GM20431 (cell line): Measurements from ENCODE around the gene NKX2-3.

ENCODE experiments used
- in situ Hi-C: fragments of 300-500 bp; cut with MseI, MboI; formaldehyde crosslinking; loops from one replicate; pipeline ENCODE4 v1.15.0; 2020; ENCODE audit warnings: low sequenced_read_pairs; ENCODE audit not compliant: unreplicated experiment

The NKX2-3 gene

DNA sequence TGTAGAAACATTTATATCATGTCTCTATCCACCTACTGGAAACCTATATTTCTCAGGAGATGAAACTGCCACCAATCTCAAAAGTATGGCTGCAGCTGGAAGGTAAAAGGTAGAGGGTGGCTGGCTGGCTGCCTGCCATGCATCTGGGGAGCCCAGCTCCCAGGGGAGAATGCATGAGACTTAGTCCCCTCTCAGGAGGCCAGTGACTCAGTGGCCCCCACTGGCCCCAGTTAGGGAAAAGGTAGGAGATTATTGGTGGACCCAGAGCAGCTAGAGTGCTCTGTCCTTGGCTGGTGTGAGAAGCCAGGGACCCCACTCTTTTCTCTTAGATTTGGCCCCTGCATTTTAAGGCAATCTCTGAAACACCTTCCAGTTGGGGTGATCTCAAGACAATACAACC, 6.8 kb upstream of the NKX2-3 start:
- in situ Hi-C loops = no loop called here

DNA sequence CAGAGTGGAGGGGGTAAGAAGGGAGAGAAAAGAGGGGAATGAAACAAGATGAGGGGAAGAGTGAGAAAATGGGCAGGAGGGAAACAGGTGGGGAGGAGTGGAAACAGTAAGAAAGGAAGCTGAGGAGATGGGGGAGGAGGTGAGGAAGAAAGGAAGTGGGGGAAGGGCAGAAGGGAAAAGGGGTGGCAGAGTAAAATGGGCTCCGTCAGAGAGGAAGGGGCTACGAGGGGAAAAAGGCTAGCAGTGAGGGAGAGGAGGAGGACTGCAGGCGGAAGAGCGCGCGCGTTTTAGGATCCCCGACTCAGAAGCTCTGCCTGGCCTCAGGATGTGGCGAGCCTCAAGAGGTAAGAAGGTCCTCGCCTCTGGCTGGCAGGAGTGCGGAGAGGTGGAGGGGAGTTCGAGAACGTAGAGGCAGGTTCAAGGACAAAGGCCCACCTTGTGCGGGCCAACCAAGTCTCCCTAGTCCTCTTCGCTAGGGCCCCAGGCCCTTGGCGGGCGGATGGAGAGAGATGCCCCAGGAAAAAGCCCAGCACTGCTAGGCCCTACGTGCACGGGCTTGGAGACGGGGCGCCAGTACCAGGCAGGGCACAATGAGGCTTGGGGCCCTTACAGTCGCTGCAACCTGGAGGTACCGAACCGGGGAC, 5.8 kb upstream of the NKX2-3 start:
- in situ Hi-C loops = no loop called here

DNA sequence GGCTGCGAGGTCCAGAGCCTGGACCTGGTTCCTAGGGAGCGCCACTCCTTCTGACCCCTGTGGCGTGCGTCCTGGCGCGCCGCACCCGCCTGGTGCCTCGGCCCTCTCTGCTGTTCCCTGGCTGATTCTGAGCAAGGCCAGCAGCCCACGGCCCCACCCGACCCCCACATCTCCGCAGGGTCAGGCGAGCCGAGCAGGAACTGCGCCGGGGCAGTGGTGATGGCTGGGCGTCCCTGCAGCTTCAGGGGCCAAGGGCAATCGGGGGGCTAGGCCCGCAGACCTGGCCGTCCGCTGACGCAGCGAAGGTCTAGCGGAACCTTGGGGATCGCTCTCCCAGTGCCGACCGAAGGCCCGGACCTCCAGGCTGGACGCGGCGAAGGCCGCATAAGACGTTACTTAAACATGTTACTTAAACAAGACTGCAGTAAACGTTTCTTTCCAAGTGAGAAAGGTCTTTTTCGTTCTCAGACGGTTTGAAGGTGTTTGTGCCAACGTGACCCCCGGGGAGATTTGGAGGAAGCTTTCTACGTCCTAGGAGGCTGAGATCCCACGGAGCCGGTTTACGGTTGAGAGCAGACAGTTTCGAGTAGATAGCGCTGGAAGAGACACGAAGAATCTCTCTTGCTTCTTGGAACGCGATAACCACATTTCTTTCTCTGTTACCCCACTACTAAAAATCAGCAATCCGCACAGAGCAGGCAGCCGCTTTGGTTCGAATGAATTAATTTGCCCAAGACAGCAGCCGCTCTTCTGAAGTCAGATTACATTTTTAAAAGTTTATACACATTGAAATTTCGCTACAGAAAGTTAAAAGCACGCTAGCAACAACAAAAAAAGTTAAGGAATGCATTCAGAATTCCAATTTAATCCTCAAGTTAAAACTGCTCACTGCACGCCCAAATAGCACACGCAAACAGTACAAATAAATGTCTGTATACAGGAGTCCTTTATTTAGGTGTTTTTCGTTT, 4.9 kb upstream of the NKX2-3 start:
- in situ Hi-C loops = no loop called here

DNA sequence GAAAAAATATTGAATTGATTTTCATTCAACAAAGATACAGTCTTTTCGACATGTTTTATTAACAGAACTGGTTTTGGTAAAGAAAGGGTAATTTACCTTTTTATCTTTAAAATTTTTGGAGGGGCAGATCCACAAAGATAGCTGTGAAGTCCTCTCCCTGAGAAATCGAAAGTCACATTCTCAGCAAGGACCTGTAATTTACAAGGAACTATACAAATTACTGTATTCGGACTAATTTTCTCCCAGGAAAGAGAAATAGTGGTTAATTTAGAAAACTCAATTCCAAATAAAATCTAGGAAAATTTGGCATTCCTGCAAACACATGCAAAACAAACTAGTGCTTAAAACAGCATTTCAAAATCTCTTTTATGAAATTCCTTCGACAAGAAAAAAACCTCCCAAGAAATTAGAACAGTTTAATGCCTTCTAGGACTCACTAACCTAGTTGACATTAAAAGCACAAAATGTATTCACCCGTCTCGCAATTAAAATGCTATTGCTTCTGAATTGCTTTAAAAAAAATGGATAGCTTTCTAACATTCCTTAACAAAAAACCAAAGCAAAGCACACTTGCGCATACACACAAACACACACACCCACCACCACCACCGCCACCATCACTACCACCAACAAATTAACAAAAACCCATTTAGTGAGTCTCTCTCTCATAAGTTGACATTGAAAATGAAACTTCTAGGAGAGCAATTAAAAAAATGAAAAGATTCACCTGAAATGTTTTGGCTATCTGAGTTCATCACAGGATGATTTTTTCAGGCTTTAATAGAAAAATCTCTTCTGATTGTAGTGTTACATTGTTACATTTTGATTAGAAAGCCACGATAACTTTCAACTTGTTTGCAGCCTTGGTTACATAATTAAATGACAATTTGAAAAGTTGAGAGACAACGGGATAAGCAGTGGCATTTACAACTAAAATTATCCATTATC, 4.0 kb upstream of the NKX2-3 start:
- in situ Hi-C loops = no loop called here

DNA sequence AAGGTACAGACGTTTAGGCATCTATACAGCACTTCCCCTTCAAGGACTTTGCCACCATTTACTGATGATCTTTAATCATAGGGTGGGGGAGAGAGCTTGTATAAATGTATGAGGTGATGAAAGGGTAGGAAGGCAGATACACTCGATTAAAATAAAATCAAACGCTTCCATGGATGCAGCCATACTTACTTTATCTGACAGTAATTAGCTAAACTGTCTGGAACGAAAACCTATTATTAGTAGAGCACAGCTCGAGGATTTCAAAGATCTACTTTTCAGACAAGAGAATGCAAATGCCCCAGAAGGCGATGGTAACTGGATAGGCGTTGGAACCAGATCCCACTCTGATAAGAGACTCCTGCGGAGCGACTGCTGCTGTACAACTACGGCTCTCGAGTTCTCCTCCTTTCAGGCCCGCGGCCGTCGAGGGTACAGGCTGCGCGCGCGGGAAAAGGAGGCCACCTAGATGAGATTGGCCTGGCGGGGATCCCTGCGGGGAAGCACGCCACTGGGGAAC, 3.1 kb upstream of the NKX2-3 start:
- in situ Hi-C loops = no loop called here

DNA sequence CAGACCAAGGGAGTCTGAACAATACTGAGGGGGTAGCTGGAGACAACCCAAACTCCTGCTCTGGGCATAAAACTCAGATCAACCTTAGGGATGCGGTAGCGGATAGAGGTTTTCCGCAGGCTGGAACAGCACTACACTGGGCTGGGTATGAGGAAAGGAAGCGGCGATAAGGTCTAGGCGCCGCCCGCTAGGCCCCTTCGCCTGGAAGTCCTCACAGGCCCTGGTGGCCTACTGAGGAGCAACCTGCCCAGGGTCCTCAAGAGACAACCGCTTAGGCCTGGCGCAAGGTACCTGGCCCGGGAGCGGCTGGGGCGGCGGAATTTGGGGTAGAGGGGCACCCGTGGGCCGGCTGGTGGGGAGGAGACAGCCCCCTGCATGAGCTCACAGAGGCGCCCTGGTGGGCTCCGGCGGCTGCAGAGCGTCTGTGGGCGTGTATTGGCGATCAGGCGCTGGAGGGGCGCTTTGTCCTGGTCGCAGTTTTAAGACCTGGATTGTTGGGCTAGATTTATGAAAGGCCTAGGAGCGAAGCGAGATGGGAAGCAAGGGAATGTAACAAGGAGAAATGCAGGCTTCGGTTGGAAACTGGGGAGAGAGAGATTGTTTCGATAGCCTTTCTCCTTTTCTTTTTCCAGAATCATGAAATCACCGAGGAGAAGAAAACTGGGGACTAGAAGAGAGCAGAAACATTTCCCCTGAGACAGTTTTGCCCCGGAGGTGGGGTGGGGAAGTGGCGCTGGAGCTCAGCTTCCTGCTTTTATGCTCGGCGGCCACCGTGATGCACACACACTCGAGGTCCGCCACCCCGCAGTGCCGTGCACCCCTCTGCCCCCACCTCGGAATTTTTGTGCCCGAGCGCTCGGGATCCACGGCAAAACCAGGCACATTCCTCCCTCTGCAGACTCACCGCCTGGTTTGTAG, 2.4 kb upstream of the NKX2-3 start:
- in situ Hi-C loops = no loop called here

DNA sequence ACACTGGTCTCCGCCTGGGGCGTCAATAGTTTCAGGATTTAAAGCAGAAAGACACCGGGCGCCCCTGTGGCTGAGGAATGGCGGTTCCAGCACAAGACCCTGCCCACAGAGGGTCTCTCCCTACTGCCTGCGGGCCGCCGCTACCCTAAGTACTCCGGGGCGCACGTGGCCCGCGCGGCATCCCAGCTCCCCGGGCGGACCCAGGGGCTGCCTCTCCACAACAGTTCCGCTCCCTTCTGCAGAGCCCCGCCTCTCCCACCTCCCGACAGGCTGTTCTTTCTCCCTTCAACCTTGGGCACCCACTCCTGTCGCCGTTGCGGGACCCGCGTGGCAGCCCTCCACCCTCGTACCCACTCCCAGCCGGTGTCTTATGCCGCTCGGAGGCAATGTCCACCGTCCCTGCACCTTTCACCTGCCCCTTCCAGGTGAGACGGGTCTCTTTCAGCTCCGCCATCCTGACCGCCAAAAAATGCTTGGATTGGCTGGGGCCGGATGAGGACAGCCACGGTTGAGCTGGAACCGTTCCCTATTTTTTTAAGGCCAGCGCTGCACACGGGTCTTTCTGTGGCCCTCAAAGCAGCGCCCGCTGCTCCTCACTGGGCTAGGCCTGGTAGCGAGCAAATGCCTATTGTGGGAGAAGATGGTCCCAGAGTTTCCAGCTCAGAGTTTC, 1.6 kb upstream of the NKX2-3 start:
- in situ Hi-C loops = no loop called here

DNA sequence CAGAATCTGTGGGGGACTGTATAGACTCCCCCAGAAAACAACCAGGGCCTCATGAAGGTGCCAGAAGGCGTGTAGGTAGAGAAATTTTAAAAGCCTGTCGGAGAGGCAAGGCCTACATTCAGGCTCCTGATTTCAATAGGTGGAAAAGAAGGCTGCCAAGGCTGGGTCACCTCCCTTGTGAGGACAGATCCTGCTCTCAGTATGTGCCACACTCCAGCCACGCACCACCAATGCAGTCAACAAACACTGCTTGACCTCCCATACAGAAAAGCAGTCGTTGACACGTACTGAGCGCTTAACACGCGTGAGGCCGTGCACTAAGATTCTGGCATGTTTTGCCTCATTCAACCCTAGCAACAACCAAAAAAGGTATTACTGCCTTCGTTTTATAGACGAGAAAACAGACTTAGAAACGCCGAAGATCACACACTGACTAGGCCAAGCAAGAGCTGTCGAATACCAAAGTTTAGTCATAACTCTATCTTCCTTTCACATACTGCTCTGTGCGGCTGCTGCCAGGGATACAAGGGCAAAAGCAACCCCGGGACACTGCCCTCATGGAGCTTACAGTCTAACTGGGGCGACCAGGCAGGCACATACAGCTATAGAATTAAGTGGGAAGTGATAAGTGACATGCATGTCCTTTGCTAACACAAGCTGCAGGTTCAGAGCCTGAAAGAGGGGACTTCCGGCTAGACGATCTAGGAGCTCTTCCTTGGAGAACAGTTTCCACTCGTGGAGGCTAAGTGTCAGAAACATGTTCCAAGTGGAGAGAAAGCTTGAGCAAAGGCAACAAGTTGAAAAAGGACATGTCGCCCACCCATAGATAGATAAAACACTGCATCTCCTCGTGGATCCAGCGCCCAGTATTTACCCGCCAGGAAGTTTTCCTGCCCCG, 797 bp upstream of the NKX2-3 start:
- in situ Hi-C loops = no loop called here

DNA sequence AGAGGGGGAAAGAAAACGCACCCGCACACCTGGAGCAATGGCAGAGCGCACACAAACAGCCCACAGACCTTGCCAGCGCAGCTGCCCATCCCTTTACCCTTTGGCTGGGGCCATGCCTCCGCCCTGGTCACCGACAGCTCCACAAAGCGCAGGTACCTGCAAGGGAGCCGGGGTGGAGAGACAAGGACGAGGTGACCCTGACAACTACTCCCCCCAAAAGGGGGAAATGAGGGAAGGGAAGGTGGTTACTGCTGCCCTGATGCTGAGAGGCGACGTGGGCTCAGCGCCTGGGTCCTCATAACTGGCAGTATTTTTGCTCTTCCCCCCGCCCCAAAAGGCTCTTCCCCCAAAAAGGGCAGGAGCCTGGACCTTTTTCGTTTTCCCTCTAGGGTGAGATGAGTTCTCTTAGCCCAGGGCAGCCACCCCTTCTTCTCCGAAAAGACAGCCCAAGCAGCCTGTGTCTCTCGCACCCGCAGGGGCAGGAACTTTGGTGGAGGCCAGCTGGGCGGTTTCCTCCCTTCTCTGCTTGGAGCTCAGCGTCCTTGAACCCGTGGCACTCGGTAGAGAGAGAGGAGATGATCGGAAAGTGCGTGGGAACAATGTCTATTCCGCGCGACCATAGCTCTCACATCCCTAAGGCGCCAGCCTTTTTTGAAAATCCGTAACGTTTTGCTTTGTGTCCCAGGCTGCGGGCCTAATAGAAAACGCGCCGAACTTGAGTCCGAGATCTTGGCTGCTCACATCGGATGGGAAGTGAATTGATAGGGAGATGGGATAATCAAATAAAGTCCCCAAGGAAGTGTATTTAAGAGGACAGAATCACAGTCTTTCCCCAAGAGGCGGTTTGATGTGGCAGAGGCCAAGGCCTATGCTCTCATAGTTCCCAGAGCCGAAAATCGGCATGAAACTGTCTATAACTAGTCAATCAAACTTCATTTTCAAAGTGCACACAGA, 1.0 kb downstream of the NKX2-3 start:
- in situ Hi-C loops = no loop called here

DNA sequence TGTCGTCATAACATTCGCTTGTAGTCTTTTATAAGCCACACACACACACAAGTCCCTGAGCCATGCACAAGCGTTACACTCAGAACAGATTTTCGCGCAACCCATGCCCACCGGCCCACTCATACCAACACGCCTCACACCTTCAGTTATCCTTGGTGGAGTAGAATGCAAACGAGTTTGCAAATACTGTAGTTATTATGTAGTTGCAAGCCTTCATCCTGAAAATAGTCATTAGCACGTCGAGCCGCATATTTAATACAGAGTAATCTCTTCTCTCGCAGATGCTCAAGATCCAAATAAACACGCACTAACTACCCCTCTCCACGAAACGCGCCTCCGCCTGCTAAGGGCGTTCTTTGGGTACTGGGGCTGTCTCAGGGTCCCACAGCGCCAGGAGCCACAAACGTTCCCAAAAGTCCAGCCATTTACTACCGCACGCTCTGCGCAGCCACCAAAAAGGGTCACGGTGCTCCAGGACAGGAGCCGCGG, 1.8 kb downstream of the NKX2-3 start:
- in situ Hi-C loops = no loop called here

DNA sequence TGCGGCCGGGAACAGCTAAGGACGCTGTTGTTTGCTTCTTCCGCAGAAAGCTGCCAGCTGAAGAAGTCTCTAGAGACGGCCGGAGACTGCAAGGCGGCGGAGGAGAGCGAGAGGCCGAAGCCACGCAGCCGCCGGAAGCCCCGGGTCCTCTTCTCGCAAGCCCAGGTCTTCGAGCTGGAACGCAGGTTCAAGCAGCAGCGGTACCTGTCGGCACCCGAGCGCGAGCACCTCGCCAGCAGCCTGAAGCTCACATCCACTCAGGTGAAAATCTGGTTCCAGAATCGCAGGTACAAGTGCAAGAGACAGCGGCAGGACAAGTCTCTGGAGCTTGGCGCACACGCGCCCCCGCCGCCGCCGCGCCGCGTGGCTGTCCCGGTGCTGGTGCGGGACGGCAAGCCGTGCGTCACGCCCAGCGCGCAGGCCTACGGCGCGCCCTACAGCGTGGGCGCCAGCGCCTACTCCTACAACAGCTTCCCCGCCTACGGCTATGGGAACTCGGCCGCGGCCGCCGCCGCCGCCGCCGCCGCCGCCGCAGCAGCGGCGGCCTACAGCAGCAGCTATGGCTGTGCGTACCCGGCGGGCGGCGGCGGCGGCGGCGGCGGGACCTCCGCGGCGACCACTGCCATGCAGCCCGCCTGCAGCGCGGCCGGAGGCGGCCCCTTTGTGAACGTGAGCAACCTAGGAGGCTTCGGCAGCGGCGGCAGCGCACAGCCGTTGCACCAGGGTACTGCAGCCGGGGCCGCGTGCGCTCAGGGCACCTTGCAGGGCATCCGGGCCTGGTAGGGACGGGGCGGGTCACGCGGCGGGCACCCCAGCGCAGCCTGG, 2.4 kb downstream of the NKX2-3 start:
- in situ Hi-C loops = no loop called here

DNA sequence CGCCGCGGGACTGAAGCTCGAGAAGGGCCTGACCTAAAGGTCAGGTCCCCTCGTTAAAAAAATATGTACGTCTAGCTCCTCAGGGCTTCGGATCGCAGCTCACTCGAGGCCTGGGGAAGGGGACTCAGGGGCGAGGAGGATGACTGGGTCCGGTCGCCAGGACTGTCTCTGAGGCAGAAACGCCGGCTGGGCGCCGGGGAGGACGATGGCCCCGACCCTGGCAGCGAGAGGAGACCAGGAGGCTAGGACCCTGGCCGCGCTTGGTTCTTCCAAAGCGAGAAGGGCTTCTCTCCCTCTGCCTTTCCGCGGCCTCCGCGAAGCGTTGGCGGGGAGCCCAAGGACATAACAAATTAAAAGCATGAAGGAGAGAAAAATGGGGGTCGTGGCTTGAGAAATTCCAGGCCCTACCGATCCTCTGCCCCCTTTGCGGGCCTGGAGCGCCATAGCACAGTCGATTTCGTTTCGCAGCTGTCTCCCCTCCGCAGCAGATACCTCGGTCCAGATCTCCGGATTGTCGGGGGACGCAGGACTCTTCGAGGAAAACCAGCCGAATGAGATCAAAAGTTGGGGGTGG, 3.1 kb downstream of the NKX2-3 start:
- in situ Hi-C loops = no loop called here

DNA sequence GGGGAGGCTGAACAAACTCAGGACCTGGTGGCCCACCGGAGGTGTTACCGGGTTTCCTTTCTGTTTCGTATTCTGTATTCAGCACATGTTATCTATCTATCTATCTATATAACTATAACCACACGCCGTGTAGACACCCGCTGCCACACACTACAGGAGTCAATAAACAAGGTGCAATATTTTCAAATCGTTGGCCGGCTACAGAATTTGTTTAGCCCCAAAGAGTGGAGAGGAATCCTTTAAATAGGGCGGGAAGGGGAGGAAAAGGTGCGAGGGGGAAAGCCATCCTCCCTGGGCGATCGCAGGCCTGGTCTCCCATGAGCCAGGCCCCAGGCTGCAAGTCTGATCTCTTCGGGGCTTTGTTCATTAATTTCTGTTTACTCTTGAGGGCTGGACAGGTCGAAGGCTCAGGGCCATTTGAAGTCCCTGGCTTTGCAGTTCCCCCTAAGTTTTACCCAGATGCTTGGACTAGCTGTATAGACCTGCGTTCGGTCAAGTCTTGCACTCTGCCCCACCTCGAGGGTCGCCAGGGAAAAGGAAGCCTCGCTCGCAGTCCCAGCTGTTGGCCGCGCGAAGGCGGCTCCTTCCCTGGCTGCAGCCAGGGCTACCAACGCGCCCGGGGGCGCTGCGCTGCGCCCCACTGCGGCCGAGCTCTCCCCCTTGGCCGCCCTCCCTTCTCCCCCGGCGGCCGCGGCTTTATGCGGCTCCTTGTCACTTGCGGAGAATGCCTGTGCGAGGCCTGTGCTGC, 3.8 kb downstream of the NKX2-3 start:
- in situ Hi-C loops = no loop called here

DNA sequence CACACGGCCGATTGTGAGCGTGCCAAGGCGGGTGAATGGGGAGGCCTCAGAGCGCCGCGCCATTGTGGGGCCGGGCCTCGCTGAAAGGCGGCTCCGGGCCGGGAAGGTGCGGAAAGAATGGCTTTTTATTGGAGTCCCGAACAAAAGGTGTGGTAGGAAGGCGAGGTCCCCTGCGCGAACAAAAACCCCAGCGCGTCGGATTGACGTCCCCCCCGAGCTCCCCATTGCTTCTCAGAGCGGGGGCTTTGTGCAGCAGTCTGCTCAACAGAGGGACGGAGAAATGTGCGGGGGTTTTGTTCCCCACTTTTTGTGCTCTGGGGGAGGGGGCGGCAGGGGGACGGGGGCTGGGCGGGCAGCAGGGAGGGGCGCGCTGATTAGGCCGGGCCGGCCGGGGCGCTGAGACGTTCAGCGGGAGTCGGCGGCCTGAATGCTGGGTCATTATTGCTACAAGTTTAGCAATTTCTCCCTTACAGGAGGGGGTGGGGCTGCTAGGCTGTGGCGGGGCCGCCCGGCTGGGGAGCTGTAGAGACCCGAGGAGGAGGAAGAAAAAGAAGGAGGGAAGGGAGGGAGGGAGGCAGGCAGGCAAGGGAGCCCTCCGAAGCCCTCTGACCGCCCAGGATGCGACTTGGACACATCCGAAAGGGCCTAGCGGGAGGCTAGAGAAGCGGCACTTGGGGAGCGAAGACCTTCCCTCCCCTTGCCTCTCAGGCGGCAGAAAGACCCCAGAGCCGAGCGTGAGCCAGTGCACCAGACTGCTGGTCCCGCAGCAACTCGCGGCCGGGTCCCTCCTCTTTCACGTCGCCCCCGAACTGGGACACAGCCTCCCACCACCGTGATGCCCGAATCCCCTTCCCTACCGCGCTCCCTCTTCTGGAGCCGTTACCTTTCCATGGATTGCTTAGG, 4.6 kb downstream of the NKX2-3 start:
- in situ Hi-C loops = no loop called here
